Aorta (tissue), 5 donors: ENCODE data around the gene ZNF552. TPM values are rescaled to one million over a fixed set of nuclear protein-coding genes. Genes with fewer than 3 reads are reported as not detected.
"Not testable (repeated sequence)": the region's sequence is repeated elsewhere in the genome, so short reads cannot be mapped to it uniquely, and the experiment has no call there.

Source experiments
- ATAC-seq: fragments of 200-7000 bp; cut with Tn5 transposase; one replicate; pipeline ENCODE4 v1.9.1; 2022; ENCODE audit warnings: moderate library complexity; ENCODE audit not compliant: low FRiP score
- DNase-seq, 2 donors: peaks; one replicate each; pipeline ENCODE4 v3.0.0-alpha.2; 2020
- H3K27ac ChIP-seq, 2 donors: one replicate each; pipeline ENCODE4 v1.5.1; 2013; ENCODE audit warnings: low read length in 2 of 2, mild to moderate bottlenecking in 2 of 2, moderate library complexity in 2 of 2, control low read depth in 1 of 2, inconsistent platforms in 1 of 2, low read depth in 1 of 2
- H3K27me3 ChIP-seq, 2 donors: one replicate each; pipeline ENCODE4 v1.6.1; 2013; ENCODE audit warnings: control low read depth in 1 of 2, low read length in 1 of 2, mild to moderate bottlenecking in 1 of 2, moderate library complexity in 1 of 2; ENCODE audit not compliant: insufficient read depth in 2 of 2, control insufficient read depth in 1 of 2
- H3K36me3 ChIP-seq, 2 donors: one replicate each; pipeline ENCODE4 v1.6.1; 2013; ENCODE audit warnings: control low read depth in 1 of 2, low read length in 1 of 2, mild to moderate bottlenecking in 1 of 2; ENCODE audit not compliant: insufficient read depth in 2 of 2, control insufficient read depth in 1 of 2
- H3K4me1 ChIP-seq, 2 donors: one replicate each; pipeline ENCODE4 v1.6.1; 2013; ENCODE audit warnings: low read length in 2 of 2, control low read depth in 1 of 2, mild to moderate bottlenecking in 1 of 2, moderate library complexity in 1 of 2; ENCODE audit not compliant: insufficient read depth in 2 of 2, control insufficient read depth in 1 of 2
- H3K4me3 ChIP-seq, 2 donors: one replicate each; pipeline ENCODE4 v1.5.1; 2013; ENCODE audit warnings: low read length in 2 of 2, control low read depth in 1 of 2, mild to moderate bottlenecking in 1 of 2
- H3K9me3 ChIP-seq: one replicate; pipeline ENCODE4 v1.6.1; 2013; ENCODE audit warnings: mild to moderate bottlenecking, low read length; ENCODE audit not compliant: control insufficient read depth
- WGBS, 2 donors: extraction: QIAGEN DNeasy Blood & Tissue Kit; methylation state at CpG; one replicate each; pipeline ENCODE4 v1.1.7; 2013; 5-methylcytosine and 5-hydroxymethylcytosine counted together
- intact Hi-C, 2 donors: fragments of 100-400 bp; cut with DNase I; formaldehyde crosslinking; loops; one replicate each; pipeline versions ENCODE4 v1.14.2 to v1.15.0; 2022
- long read RNA-seq, 2 donors: library from polyadenylated mRNA; unstranded; transcript quantifications; one replicate each; pipeline ENCODE4 v2.0.0, GENCODE V29; 2020 to 2021
- polyA plus RNA-seq, 2 donors: library from polyadenylated mRNA; stranded (reverse); fragments of 200-250 nt; gene quantifications; one replicate each; pipeline ENCODE4 v1.2.3, GENCODE V29; 2013
- total RNA-seq, 2 donors: library from RNA; stranded (reverse); fragmentation: NEBNext Ultra II Directional; extraction: Animal tissue kit (Norgen Biotek cat#: 25700); gene quantifications; one replicate each; pipeline ENCODE4 v1.2.1, GENCODE V29; 2021
- donor health status: healthy with polysubstance abuse.
- donor health status: Bipolar disorder and iron deficiency.
- donor health status: DM: no; HTN: no; CAD: no.
- donor health status: DM: no; HTN: no; CAD: no.
- donor health status: DM: yes; HTN: yes; CAD: no.

The ZNF552 gene
- total RNA-seq (1 to 10 TPM; 8.0 to 8.5 TPM), polyA plus RNA-seq (1 to 10 TPM; 4.5 to 6.1 TPM)
- long read RNA-seq, donor 1, partial matches to known transcripts: 0 of 13 reads
- long read RNA-seq, donor 1, other reads (novel, unspliced or antisense): 12 of 13 reads
- long read RNA-seq, donor 2, partial matches to known transcripts: 1 of 12 reads
- long read RNA-seq, donor 2, other reads (novel, unspliced or antisense): 11 of 12 reads

GRCh38 chr19:57814505-57815246 is at the start of gene ZNF552:
TSS of gene ZNF552 (minus strand) at chr19:57814913. CDS start at chr19:57814743, 170 bp downstream.
- no peaks in the 10 kb centered on the region for H3K27me3 ChIP-seq
- H3K36me3 ChIP-seq: no peaks in the 10 kb centered on the region
- peak within 1 kb of the TSS in 1 of 2 donors; percentile 68 for H3K27ac ChIP-seq
- intact Hi-C loops: loop anchor here in 1 of 2 donors (10.0 kb wide), 1 partner anchor 640 kb away; no protein-coding TSS in a partner anchor
- no peaks in the 10 kb centered on the region for H3K4me1 ChIP-seq
- peak within 1 kb of the TSS; percentile 49 to 91 for H3K4me3 ChIP-seq
- H3K9me3 ChIP-seq: no peaks in the 10 kb centered on the region
- peak; percentile 93 for ATAC-seq
- WGBS, 2 donors: 0 to 1% methylated on average over 50 of the region's 50 CpGs
- DNase-seq: peak; percentile 90 to 92

- WGBS, 2 donors: 88 to 91% methylated on average over 3 of the region's 3 CpGs
- H3K27ac ChIP-seq, intact Hi-C loops, ATAC-seq, H3K4me3 ChIP-seq, H3K27me3 ChIP-seq, DNase-seq, H3K4me1 ChIP-seq: not testable (repeated sequence)
- Histone ChIP-seq H3K9me3 (peaks cover 44% of the 10 kb centered on the region), H3K36me3 (peaks cover 18 to 34% of the 10 kb centered on the region in 2 donors)
These were observed 47.6 kb upstream of the ZNF552 start for GRCh38 chr19:57862351-57862750.

GRCh38 chr19:57854117-57854516 is 39.4 kb upstream of the ZNF552 start:
- H3K4me1 ChIP-seq, ATAC-seq, H3K27ac ChIP-seq, H3K27me3 ChIP-seq, H3K36me3 ChIP-seq, DNase-seq, intact Hi-C loops, H3K4me3 ChIP-seq: not testable (repeated sequence)
- WGBS, 2 donors: 67 to 77% methylated on average over 2 of the region's 2 CpGs
- H3K9me3 ChIP-seq: peaks cover 19% of the 10 kb centered on the region

GRCh38 chr19:57851812-57852603 is 37.3 kb upstream of the ZNF552 start:
- H3K27ac ChIP-seq, DNase-seq, intact Hi-C loops, ATAC-seq, H3K4me3 ChIP-seq, H3K4me1 ChIP-seq, H3K36me3 ChIP-seq, H3K27me3 ChIP-seq: not testable (repeated sequence)
- 73 to 85% methylated on average over 4 to 6 of the region's 6 CpGs for WGBS, 2 donors
- peaks cover 12% of the 10 kb centered on the region for H3K9me3 ChIP-seq

- intact Hi-C loops: no loop called here
- peak overlapping the region in 1 of 2 donors; percentile 66 for H3K4me3 ChIP-seq
- 7 to 9% methylated on average over 11 of the region's 11 CpGs for whole genome bisulfite sequencing, 2 donors
- H3K27ac ChIP-seq: no peak overlapping the region
- H3K27me3 ChIP-seq: no peaks in the 10 kb centered on the region
- ATAC-seq (no peak), DNase-seq (no peak)
- H3K4me1 ChIP-seq: no peaks in the 10 kb centered on the region
- peaks cover 7% of the 10 kb centered on the region for H3K9me3 ChIP-seq
- peaks cover 0 to 4% of the 10 kb centered on the region in 2 donors for H3K36me3 ChIP-seq
These were observed 35.9 kb upstream of the ZNF552 start for GRCh38 chr19:57850553-57851017.

GRCh38 chr19:57849666-57850473 is 35.2 kb upstream of the ZNF552 start, which contains the start of gene ZNF587:
TSS of gene ZNF587 (plus strand) at chr19:57849859. CDS start at chr19:57850039, 180 bp downstream.
- DNase-seq (peak in 1 of 2 donors; percentile 79), ATAC-seq (peak; percentile 93)
- H3K27ac ChIP-seq, H3K27me3 ChIP-seq, H3K4me1 ChIP-seq, H3K9me3 ChIP-seq, H3K36me3 ChIP-seq, intact Hi-C loops: not testable (repeated sequence)
- WGBS, 2 donors: 0% methylated on average over 35 to 42 of the region's 42 CpGs
- peak within 1 kb of the TSS; percentile 50 to 66 for H3K4me3 ChIP-seq

- H3K4me3 ChIP-seq, H3K4me1 ChIP-seq, intact Hi-C loops, H3K36me3 ChIP-seq, H3K27me3 ChIP-seq, H3K27ac ChIP-seq, DNase-seq, H3K9me3 ChIP-seq: not testable (repeated sequence)
- peak; percentile 35 for ATAC-seq
- 77 to 86% methylated on average over 2 of the region's 2 CpGs for WGBS, 2 donors
These were observed 34.5 kb upstream of the ZNF552 start for GRCh38 chr19:57849162-57849665.

GRCh38 chr19:57847164-57847563 is 32.5 kb upstream of the ZNF552 start:
- H3K36me3 ChIP-seq, H3K9me3 ChIP-seq, ATAC-seq, H3K27ac ChIP-seq, DNase-seq, intact Hi-C loops, H3K27me3 ChIP-seq, H3K4me1 ChIP-seq, H3K4me3 ChIP-seq: not testable (repeated sequence)
- 86 to 90% methylated on average over 3 of the region's 3 CpGs for WGBS, 2 donors
